ENCODE results near the gene EZH1.

DNA sequence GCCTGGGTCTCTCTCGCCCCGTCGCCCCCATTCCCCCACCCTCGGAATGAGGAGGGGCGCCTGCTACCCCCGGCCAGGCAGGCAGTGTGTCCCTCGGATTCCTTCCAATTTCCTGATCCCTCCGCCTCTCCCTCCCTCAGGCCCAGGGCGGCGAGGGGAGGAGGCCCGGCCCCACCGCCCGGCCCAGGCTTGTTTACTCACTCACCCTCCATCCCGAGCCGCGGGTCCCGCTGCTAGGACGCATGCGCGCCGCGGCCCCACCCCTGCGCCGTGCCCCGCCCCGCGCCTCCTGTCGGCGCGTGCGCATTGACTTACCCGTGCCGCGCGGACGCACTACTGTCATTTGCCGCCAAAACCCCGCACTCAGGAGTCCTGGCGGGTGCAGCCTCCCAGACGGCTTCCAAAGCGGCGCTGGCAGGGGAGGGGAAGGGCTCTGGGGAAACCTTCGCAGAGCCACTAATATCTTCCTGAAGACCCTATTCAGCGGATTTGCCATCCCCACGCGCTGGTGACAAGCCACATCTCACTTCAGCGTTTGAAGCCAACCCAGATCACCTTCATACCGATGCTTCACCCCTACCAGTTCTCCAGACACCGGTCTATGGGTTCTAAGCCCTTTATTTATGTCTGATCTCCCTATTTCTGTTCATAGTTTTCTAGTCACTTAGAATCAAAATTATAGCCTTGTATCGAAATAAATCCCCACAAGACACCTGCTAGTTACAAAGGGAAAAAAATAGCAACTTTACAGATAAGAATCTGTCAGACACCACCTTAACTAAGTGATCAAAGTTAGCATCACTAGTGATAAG is at the start of gene EZH1:
- TF ChIP-seq, protein P1, sequence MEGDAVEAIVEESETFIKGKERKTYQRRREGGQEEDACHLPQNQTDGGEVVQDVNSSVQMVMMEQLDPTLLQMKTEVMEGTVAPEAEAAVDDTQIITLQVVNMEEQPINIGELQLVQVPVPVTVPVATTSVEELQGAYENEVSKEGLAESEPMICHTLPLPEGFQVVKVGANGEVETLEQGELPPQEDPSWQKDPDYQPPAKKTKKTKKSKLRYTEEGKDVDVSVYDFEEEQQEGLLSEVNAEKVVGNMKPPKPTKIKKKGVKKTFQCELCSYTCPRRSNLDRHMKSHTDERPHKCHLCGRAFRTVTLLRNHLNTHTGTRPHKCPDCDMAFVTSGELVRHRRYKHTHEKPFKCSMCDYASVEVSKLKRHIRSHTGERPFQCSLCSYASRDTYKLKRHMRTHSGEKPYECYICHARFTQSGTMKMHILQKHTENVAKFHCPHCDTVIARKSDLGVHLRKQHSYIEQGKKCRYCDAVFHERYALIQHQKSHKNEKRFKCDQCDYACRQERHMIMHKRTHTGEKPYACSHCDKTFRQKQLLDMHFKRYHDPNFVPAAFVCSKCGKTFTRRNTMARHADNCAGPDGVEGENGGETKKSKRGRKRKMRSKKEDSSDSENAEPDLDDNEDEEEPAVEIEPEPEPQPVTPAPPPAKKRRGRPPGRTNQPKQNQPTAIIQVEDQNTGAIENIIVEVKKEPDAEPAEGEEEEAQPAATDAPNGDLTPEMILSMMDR (IDR thresholded peaks at IDR 0.05; ENCODE audit: low read length): no peak
- TF ChIP-seq EZH2 (IDR thresholded peaks at IDR 0.05; ENCODE audit: borderline replicate concordance, low read length): no peak

All from OCI-LY1 (cell line).